ENCODE data around the gene NXPH1.

Gene NXPH1

GRCh38 chr7:8702807-8703206 is 269.4 kb downstream of the NXPH1 start:
- Histone ChIP-seq H3K4me1 (ENCODE audit: low read length) (no peaks in the 10 kb centered on the region), H2AFZ (ENCODE audit: low read depth, low read length) (no peak overlapping the region), H3K27me3 (ENCODE audit: low read depth, low read length) (no peaks in the 10 kb centered on the region), H3K9ac (ENCODE audit: low read length) (no peak overlapping the region), H3K79me2 (ENCODE audit: low read length) (no peaks in the 10 kb centered on the region), H3K9me3 (ENCODE audit: insufficient read depth, low read length) (no peaks in the 10 kb centered on the region), H3K27ac (ENCODE audit: low read length) (no peak overlapping the region), H4K20me1 (ENCODE audit: insufficient read depth, low read length) (no peaks in the 10 kb centered on the region), H3K36me3 (replicated peaks; ENCODE audit: low read depth, low read length) (no peaks in the 10 kb centered on the region), H3K4me2 (ENCODE audit: low read length) (no peak overlapping the region), H3K4me3 (ENCODE audit: low read length) (no peak overlapping the region)
- TF ChIP-seq CTCF (IDR thresholded peaks at IDR 0.05; ENCODE audit: low read depth, low read length) (no peak), EZH2phosphoT487 (IDR thresholded peaks at IDR 0.05; ENCODE audit: low read depth) (no peak)

GRCh38 chr7:8710124-8710523 is 276.7 kb downstream of the NXPH1 start:
- Histone ChIP-seq H3K36me3 (replicated peaks; ENCODE audit: low read depth, low read length) (no peaks in the 10 kb centered on the region), H3K4me3 (ENCODE audit: low read length) (no peak overlapping the region), H3K27ac (ENCODE audit: low read length) (no peak overlapping the region), H3K9me3 (ENCODE audit: insufficient read depth, low read length) (no peaks in the 10 kb centered on the region), H3K27me3 (ENCODE audit: low read depth, low read length) (no peaks in the 10 kb centered on the region), H2AFZ (ENCODE audit: low read depth, low read length) (no peak overlapping the region), H3K79me2 (ENCODE audit: low read length) (no peaks in the 10 kb centered on the region), H3K4me2 (ENCODE audit: low read length) (no peak overlapping the region), H4K20me1 (ENCODE audit: insufficient read depth, low read length) (no peaks in the 10 kb centered on the region), H3K9ac (ENCODE audit: low read length) (no peak overlapping the region), H3K4me1 (ENCODE audit: low read length) (no peaks in the 10 kb centered on the region)
- TF ChIP-seq EZH2phosphoT487 (IDR thresholded peaks at IDR 0.05; ENCODE audit: low read depth) (no peak), CTCF (IDR thresholded peaks at IDR 0.05; ENCODE audit: low read depth, low read length) (no peak)

- Histone ChIP-seq H2AFZ (ENCODE audit: low read depth, low read length) (no peak overlapping the region), H4K20me1 (ENCODE audit: insufficient read depth, low read length) (no peaks in the 10 kb centered on the region), H3K4me1 (ENCODE audit: low read length) (no peaks in the 10 kb centered on the region), H3K36me3 (replicated peaks; ENCODE audit: low read depth, low read length) (no peaks in the 10 kb centered on the region), H3K4me3 (ENCODE audit: low read length) (no peak overlapping the region), H3K79me2 (ENCODE audit: low read length) (no peaks in the 10 kb centered on the region), H3K4me2 (ENCODE audit: low read length) (no peak overlapping the region), H3K27me3 (ENCODE audit: low read depth, low read length) (no peaks in the 10 kb centered on the region), H3K9ac (ENCODE audit: low read length) (no peak overlapping the region), H3K27ac (ENCODE audit: low read length) (no peak overlapping the region), H3K9me3 (ENCODE audit: insufficient read depth, low read length) (no peaks in the 10 kb centered on the region)
- TF ChIP-seq CTCF (IDR thresholded peaks at IDR 0.05; ENCODE audit: low read depth, low read length) = no peak
- no peak for TF ChIP-seq EZH2phosphoT487 (IDR thresholded peaks at IDR 0.05; ENCODE audit: low read depth)
These were observed 281.4 kb downstream of the NXPH1 start for GRCh38 chr7:8714791-8715190.

- H3K27me3 ChIP-seq (ENCODE audit: low read depth, low read length) = no peaks in the 10 kb centered on the region
- no peak overlapping the region for H3K4me3 ChIP-seq (ENCODE audit: low read length)
- H3K27ac ChIP-seq (ENCODE audit: low read length) = no peak overlapping the region
- H3K9me3 ChIP-seq (ENCODE audit: insufficient read depth, low read length) = no peaks in the 10 kb centered on the region
- no peak overlapping the region for H3K9ac ChIP-seq (ENCODE audit: low read length)
- TF ChIP-seq CTCF (IDR thresholded peaks at IDR 0.05; ENCODE audit: low read depth, low read length) = no peak
- no peak for TF ChIP-seq EZH2phosphoT487 (IDR thresholded peaks at IDR 0.05; ENCODE audit: low read depth)
- H3K36me3 ChIP-seq (replicated peaks; ENCODE audit: low read depth, low read length) = no peaks in the 10 kb centered on the region
- H3K79me2 ChIP-seq (ENCODE audit: low read length) = no peaks in the 10 kb centered on the region
- H3K4me1 ChIP-seq (ENCODE audit: low read length) = no peaks in the 10 kb centered on the region
- H4K20me1 ChIP-seq (ENCODE audit: insufficient read depth, low read length) = no peaks in the 10 kb centered on the region
- no peak overlapping the region for H3K4me2 ChIP-seq (ENCODE audit: low read length)
- H2AFZ ChIP-seq (ENCODE audit: low read depth, low read length) = no peak overlapping the region
These were observed 285.7 kb downstream of the NXPH1 start for GRCh38 chr7:8719102-8719501.

Measured in OCI-LY3 (cell line).